Erythroblast (primary cell): ENCODE data around the gene TP63.

Experiments used
- GATA1 ChIP-seq: IDR thresholded peaks from 2 replicates; pipeline ENCODE4 v1.6.1; 2011; ENCODE audit warnings: low read depth, mild to moderate bottlenecking, control low read depth, low read length, moderate library complexity
- POLR2A ChIP-seq: IDR thresholded peaks from 2 replicates; pipeline ENCODE4 v1.6.1; 2011; ENCODE audit warnings: mild to moderate bottlenecking, low read length

GRCh38 chr3:189712906-189713483 lies 81.8 kb downstream of the TP63 start:
- TF ChIP-seq POLR2A, result no peak
- TF ChIP-seq GATA1, result no peak
